K562 (cell line): Measurements from ENCODE around the gene SND1. TPM values are rescaled to one million over a fixed set of nuclear protein-coding genes. Genes with fewer than 3 reads are reported as not detected.

Experiments used
- CBX8 ChIP-seq: fragments of 200-600 bp; sonication (generic); IDR thresholded peaks from 2 replicates; pipeline ENCODE4 v1.6.1; 2012; ENCODE audit warnings: borderline replicate concordance, mixed run types, low read depth, mild to moderate bottlenecking, moderate library complexity, mixed read lengths, low read length, control low read depth, inconsistent platforms; ENCODE audit not compliant: poor library complexity, severe bottlenecking; ENCODE audit errors: extremely low read depth
- HCFC1 ChIP-seq: IDR thresholded peaks from 2 replicates; pipeline ENCODE4 v1.6.1; 2012; ENCODE audit warnings: low read depth, low read length, improper control_type of control experiment
- PURB ChIP-seq: sonication (generic); formaldehyde crosslinking; IDR thresholded peaks from 2 replicates; pipeline ENCODE4 v1.9.0; 2021; ENCODE audit warnings: low read depth, mild to moderate bottlenecking, missing genetic modification reagents
- RAD21 ChIP-seq, 2 experiments: fragments of 250-450 bp in 1 of 2; fragments of 450-650 bp in 1 of 2; sonication (Bioruptor Pico) in 1 of 2; formaldehyde crosslinking in 1 of 2; IDR thresholded peaks in 1 of 2; conservative IDR thresholded peaks in 1 of 2; 2 replicates each; pipeline versions ENCODE4 v1.4.0 to v1.8.0; 2020 to 2022; ENCODE audit warnings: mild to moderate bottlenecking in 2 of 2, moderate library complexity in 1 of 2
- SRSF7 ChIP-seq: fragments of 200-400 bp; formaldehyde crosslinking; optimal IDR thresholded peaks from 2 replicates; pipeline ENCODE3; 2017; ENCODE audit warnings: mild to moderate bottlenecking, low read depth, low read length
- STAT5A ChIP-seq: IDR thresholded peaks from 2 replicates; pipeline ENCODE4 v1.6.1; 2012; ENCODE audit warnings: low read length, inconsistent platforms, borderline replicate concordance
- ZFP36 ChIP-seq: fragments of 150-350 bp; IDR thresholded peaks from 2 replicates; pipeline ENCODE4 v1.6.1; 2018; ENCODE audit warnings: low read length, low read depth; ENCODE audit not compliant: partially characterized antibody
- ZNF436 ChIP-seq: fragments of 250-450, 450-650 bp; sonication (Bioruptor Pico); formaldehyde crosslinking; IDR thresholded peaks from 2 replicates; pipeline ENCODE4 v1.7.0; 2020; ENCODE audit warnings: mild to moderate bottlenecking
- ZNF780A ChIP-seq: fragments of 250-450 bp; sonication (Bioruptor Pico); IDR thresholded peaks from 2 replicates; pipeline ENCODE4 v1.5.0; 2021; ENCODE audit warnings: mild to moderate bottlenecking
- polyA plus RNA-seq, 8 experiments: library from polyadenylated mRNA; depleted of rRNA in 4 of 8; stranded (reverse) in 5 of 8; unstranded in 3 of 8; fragments of >200 nt; fragmentation: Nextera tagmentation in 2 of 8; fragmentation: Illumina TruSeq in 1 of 8; extraction: Ambion mirVana in 2 of 8; extraction: Trizol in 1 of 8; gene quantifications; 2 replicates each; pipeline versions ENCODE4 v1.2.1 to v1.2.3, GENCODE V29; 2011 to 2014; ENCODE audit warnings: inconsistent platforms in 1 of 8, missing spikeins in 1 of 8
- total RNA-seq, 7 experiments: library from RNA; depleted of rRNA in 6 of 7; stranded (reverse); fragments of >200 nt in 6 of 7; fragmentation: Illumina TruSeq in 2 of 7; extraction: Trizol in 2 of 7; gene quantifications; 2 replicates each; pipeline versions ENCODE4 v1.2.1 to v1.2.3, GENCODE V29; 2011 to 2021; ENCODE audit warnings: low replicate concordance in 1 of 7
- TF ChIP-seq, protein P1 (sequence below): fragments of 450-650 bp; IDR thresholded peaks from 2 replicates; pipeline ENCODE4 v1.6.1; 2018; ENCODE audit warnings: mild to moderate bottlenecking, low read depth; ENCODE audit not compliant: partially characterized antibody
- TF ChIP-seq, protein P2 (sequence below): fragments of 450-650 bp; IDR thresholded peaks from 2 replicates; pipeline ENCODE4 v1.6.1; 2016; ENCODE audit warnings: low read depth, mild to moderate bottlenecking, moderate library complexity
- TF ChIP-seq, protein P3 (sequence below): fragments of 250-450 bp; sonication (Bioruptor Pico); IDR thresholded peaks from 2 replicates; pipeline ENCODE4 v1.5.0; 2021; ENCODE audit warnings: mild to moderate bottlenecking, borderline replicate concordance
- TF ChIP-seq, protein P4 (sequence below): fragments of 200-800 bp; sonication (Bioruptor generic); IDR thresholded peaks from 2 replicates; pipeline ENCODE4 v1.6.1; 2016; ENCODE audit warnings: missing genetic modification characterization, missing compliant biosample characterization
- TF ChIP-seq, protein P5 (sequence below), 2 experiments: fragments of 450-650 bp; conservative IDR thresholded peaks; 2 replicates each; pipeline ENCODE4 v1.6.1; 2017; ENCODE audit warnings: mild to moderate bottlenecking in 2 of 2, moderate library complexity in 2 of 2

SND1 gene
- total and polyA plus RNA-seq, 9 of the 15 experiments (the other 6 are each of a cell fraction or from before 2014, with no cell fraction given) = 46.5 to 307 (median 191) TPM

DNA sequence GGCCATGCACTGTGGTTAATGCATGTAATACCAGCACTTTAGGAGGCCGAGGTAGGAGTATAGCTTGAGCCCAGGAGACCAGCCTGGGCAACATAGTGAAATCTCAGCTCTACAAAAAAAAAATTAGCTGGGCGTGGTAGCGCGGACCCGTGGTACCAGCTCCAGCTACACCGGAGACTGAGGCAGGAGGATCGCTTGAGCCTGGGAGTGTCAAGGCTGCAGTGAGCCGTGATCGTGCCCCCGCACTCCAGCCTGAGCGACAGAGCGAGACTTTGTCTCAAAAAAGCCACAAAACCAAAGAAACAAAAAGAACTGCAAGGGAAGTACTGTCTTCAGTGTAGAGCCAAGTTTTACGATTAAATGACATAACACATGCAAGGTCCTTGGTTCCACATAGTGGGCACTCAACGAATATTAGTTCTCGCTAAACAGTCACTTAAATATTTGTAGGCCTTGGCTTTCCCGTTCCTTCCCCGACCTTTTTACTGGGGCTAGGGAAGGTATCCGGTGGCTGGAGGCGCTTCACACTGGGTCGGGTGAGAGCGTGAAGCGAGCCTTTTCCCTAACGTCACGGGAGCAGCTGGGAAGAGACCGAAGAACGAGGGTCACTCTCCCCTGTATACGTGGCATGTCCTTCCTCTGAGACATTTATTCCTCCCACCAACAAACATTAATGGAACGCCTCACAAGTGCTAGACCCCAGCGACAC, 993 bp upstream of the SND1 start (continued):
- TF ChIP-seq, protein P1, sequence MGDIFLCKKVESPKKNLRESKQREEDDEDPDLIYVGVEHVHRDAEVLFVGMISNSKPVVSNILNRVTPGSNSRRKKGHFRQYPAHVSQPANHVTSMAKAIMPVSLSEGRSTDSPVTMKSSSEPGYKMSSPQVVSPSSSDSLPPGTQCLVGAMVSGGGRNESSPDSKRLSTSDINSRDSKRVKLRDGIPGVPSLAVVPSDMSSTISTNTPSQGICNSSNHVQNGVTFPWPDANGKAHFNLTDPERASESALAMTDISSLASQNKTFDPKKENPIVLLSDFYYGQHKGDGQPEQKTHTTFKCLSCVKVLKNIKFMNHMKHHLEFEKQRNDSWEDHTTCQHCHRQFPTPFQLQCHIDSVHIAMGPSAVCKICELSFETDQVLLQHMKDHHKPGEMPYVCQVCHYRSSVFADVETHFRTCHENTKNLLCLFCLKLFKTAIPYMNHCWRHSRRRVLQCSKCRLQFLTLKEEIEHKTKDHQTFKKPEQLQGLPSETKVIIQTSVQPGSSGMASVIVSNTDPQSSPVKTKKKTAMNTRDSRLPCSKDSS = no peak
- TF ChIP-seq, protein P2, sequence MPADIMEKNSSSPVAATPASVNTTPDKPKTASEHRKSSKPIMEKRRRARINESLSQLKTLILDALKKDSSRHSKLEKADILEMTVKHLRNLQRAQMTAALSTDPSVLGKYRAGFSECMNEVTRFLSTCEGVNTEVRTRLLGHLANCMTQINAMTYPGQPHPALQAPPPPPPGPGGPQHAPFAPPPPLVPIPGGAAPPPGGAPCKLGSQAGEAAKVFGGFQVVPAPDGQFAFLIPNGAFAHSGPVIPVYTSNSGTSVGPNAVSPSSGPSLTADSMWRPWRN = no peak
- TF ChIP-seq, protein P3, sequence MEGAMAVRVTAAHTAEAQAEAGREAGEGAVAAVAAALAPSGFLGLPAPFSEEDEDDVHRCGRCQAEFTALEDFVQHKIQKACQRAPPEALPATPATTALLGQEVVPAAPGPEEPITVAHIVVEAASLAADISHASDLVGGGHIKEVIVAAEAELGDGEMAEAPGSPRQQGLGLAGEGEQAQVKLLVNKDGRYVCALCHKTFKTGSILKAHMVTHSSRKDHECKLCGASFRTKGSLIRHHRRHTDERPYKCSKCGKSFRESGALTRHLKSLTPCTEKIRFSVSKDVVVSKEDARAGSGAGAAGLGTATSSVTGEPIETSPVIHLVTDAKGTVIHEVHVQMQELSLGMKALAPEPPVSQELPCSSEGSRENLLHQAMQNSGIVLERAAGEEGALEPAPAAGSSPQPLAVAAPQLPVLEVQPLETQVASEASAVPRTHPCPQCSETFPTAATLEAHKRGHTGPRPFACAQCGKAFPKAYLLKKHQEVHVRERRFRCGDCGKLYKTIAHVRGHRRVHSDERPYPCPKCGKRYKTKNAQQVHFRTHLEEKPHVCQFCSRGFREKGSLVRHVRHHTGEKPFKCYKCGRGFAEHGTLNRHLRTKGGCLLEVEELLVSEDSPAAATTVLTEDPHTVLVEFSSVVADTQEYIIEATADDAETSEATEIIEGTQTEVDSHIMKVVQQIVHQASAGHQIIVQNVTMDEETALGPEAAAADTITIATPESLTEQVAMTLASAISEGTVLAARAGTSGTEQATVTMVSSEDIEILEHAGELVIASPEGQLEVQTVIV (CRISPR knock-in tag) = no peak
- no peak for TF ChIP-seq ZNF780A (CRISPR knock-in tag)
- TF ChIP-seq STAT5A = no peak
- no peak for TF ChIP-seq PURB (CRISPR knock-in tag)
- TF ChIP-seq HCFC1 = no peak
- TF ChIP-seq, protein P4, sequence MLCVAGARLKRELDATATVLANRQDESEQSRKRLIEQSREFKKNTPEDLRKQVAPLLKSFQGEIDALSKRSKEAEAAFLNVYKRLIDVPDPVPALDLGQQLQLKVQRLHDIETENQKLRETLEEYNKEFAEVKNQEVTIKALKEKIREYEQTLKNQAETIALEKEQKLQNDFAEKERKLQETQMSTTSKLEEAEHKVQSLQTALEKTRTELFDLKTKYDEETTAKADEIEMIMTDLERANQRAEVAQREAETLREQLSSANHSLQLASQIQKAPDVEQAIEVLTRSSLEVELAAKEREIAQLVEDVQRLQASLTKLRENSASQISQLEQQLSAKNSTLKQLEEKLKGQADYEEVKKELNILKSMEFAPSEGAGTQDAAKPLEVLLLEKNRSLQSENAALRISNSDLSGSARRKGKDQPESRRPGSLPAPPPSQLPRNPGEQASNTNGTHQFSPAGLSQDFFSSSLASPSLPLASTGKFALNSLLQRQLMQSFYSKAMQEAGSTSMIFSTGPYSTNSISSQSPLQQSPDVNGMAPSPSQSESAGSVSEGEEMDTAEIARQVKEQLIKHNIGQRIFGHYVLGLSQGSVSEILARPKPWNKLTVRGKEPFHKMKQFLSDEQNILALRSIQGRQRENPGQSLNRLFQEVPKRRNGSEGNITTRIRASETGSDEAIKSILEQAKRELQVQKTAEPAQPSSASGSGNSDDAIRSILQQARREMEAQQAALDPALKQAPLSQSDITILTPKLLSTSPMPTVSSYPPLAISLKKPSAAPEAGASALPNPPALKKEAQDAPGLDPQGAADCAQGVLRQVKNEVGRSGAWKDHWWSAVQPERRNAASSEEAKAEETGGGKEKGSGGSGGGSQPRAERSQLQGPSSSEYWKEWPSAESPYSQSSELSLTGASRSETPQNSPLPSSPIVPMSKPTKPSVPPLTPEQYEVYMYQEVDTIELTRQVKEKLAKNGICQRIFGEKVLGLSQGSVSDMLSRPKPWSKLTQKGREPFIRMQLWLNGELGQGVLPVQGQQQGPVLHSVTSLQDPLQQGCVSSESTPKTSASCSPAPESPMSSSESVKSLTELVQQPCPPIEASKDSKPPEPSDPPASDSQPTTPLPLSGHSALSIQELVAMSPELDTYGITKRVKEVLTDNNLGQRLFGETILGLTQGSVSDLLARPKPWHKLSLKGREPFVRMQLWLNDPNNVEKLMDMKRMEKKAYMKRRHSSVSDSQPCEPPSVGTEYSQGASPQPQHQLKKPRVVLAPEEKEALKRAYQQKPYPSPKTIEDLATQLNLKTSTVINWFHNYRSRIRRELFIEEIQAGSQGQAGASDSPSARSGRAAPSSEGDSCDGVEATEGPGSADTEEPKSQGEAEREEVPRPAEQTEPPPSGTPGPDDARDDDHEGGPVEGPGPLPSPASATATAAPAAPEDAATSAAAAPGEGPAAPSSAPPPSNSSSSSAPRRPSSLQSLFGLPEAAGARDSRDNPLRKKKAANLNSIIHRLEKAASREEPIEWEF = peak; percentile 57; the same call in 1 of the 2 replicates
- TF ChIP-seq, protein P5, sequence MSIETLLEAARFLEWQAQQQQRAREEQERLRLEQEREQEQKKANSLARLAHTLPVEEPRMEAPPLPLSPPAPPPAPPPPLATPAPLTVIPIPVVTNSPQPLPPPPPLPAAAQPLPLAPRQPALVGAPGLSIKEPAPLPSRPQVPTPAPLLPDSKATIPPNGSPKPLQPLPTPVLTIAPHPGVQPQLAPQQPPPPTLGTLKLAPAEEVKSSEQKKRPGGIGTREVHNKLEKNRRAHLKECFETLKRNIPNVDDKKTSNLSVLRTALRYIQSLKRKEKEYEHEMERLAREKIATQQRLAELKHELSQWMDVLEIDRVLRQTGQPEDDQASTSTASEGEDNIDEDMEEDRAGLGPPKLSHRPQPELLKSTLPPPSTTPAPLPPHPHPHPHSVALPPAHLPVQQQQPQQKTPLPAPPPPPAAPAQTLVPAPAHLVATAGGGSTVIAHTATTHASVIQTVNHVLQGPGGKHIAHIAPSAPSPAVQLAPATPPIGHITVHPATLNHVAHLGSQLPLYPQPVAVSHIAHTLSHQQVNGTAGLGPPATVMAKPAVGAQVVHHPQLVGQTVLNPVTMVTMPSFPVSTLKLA (conservative IDR thresholded peaks at IDR 0.05) = no peak; a peak in 1 of 4 replicates
- no peak for TF ChIP-seq CBX8
- TF ChIP-seq ZNF436 = no peak
- TF ChIP-seq ZFP36 = no peak
- no peak for TF ChIP-seq SRSF7
- TF ChIP-seq RAD21 (CRISPR knock-in tag; conservative IDR thresholded peaks at IDR 0.05 in 1 of 2, IDR thresholded peaks at IDR 0.05 in 1 of 2) = no peak; a peak in 1 of 4 replicates
